Mesothelial cell of epicardium (in vitro differentiated cells): ENCODE results near the gene RBM33. TPM values are rescaled to one million over a fixed set of nuclear protein-coding genes. Genes with fewer than 3 reads are reported as not detected.

ENCODE experiments used
- DNase-seq, 2 experiments: peaks; one replicate each; pipeline ENCODE4 v3.0.0; 2021; ENCODE audit warnings: low spot score in 2 of 2; ENCODE audit not compliant: unreplicated experiment in 2 of 2
- H3K27ac Mint-ChIP-seq: 2 replicates; pipeline ENCODE4 v1.8.0; 2021; ENCODE audit warnings: mixed read lengths
- H3K27me3 Mint-ChIP-seq: 2 replicates; pipeline ENCODE4 v1.8.0; 2021; ENCODE audit warnings: low read depth, mixed read lengths
- H3K36me3 Mint-ChIP-seq: 2 replicates; pipeline ENCODE4 v1.8.0; 2021; ENCODE audit warnings: mixed read lengths
- H3K4me1 Mint-ChIP-seq: 2 replicates; pipeline ENCODE4 v1.8.0; 2021; ENCODE audit warnings: mixed read lengths
- H3K4me3 Mint-ChIP-seq: 2 replicates; pipeline ENCODE4 v1.8.0; 2021; ENCODE audit warnings: mild to moderate bottlenecking, moderate library complexity, mixed read lengths
- H3K9me3 Mint-ChIP-seq: 2 replicates; pipeline ENCODE4 v1.8.0; 2021; ENCODE audit warnings: mixed read lengths
- total RNA-seq: library from RNA; stranded (reverse); gene quantifications from 3 replicates; pipeline ENCODE4 v1.2.1, GENCODE V29; 2021
- TF ChIP-seq, protein P1 (sequence below): fragments of 200-600 bp; sonication (generic); IDR thresholded peaks from one replicate; pipeline ENCODE4 v1.5.0; 2021; ENCODE audit warnings: antibody characterized with exemption; ENCODE audit not compliant: unreplicated experiment

RBM33 gene, protein sequence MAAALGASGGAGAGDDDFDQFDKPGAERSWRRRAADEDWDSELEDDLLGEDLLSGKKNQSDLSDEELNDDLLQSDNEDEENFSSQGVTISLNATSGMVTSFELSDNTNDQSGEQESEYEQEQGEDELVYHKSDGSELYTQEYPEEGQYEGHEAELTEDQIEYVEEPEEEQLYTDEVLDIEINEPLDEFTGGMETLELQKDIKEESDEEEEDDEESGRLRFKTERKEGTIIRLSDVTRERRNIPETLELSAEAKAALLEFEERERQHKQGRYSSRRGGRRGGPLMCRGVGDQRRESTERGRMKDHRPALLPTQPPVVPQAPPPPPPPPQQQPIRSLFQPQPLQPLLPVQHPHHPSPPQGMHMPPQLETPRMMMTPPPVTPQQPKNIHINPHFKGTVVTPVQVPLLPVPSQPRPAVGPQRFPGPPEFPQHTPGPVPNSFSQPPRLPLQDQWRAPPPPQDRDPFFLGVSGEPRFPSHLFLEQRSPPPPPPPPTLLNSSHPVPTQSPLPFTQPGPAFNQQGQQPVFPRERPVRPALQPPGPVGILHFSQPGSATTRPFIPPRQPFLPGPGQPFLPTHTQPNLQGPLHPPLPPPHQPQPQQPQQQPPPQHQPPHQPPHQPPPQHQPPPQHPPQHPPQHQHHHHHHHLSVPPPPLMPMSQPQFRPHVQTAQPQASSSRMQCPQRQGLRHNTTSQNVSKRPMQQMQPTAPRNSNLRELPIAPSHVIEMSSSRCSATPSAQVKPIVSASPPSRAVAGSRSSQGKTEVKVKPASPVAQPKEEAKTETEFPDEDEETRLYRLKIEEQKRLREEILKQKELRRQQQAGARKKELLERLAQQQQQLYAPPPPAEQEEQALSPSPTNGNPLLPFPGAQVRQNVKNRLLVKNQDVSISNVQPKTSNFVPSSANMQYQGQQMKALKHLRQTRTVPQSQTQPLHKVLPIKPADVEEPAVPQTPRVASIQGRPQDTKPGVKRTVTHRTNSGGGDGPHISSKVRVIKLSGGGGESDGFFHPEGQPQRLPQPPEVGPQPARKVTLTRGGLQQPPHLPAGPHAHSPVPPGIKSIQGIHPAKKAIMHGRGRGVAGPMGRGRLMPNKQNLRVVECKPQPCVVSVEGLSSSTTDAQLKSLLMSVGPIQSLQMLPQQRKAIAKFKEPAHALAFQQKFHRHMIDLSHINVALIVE
- 83.4 to 91.9 TPM (median 91.5 TPM) in 3 replicates for total RNA-seq

DNA sequence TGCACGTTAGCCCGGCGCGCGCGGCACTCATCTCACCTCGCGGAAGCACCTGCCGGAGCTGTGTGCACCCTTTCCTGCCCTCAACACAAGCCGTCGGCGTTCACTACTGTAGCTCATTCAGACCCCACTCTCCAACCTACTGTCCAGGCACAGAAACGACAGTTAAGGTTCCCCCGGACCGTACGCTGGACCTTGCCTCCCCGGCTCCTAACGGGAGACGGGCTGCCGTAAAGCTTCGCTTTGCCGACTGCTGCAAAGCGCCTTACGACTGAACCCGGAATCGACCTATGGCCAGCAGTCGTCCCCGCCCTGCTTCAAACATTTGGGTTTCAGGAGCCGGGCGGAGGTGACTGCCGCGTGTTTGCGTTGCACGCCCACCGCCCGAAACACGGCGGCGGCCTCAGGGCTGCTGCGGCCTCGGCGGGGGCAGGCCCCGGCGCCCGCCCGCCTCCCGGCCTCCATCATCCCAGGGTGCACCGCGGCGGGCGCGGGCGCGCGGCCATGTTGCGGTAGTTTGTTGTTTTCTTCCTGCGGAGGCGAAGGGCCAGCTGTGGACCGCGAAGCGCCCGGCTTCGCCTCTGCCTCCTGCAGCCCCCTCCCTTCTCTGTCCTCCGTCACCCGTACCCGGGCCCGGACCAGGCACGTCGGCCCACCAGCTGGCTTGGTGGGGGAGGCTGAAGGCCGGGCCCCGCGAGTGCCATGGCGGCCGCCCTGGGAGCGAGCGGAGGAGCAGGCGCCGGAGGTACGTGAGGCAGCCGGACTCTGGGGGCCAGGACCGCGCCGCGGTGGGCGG, at the start of gene RBM33:
Gene RBM33, plus strand, starts transcription at position 484 of the 793 bp plus-strand sequence. Its CDS starts 216 bp downstream, at position 700.
- H3K27ac Mint-ChIP-seq = peak within 1 kb of the TSS; percentile 99

DNA sequence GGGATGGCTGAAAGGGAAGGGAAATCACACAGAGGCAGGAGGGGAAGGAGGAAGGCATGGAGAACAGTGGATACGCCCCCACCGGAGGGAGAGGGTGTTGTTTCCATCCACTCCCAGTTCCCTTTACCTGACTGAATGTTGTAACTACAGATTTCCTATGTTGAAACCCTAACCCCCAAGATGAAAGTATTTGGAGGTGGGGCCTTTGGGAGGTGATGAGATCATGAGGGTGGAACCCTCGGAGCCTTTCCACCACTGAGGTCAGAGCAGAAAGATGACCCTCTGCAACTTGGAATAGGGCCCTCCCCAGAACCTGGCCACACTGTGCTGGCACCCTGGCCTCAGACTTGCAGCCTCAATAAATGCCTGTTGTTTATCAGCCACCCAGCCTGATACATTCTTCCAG, 49.5 kb upstream of the RBM33 start:
- H3K4me1 Mint-ChIP-seq = peaks cover 3% of the 10 kb centered on the region
- H3K36me3 Mint-ChIP-seq = no peaks in the 10 kb centered on the region
- H3K9me3 Mint-ChIP-seq = no peaks in the 10 kb centered on the region
- H3K27ac Mint-ChIP-seq = no peak overlapping the region
- TF ChIP-seq, protein P1, sequence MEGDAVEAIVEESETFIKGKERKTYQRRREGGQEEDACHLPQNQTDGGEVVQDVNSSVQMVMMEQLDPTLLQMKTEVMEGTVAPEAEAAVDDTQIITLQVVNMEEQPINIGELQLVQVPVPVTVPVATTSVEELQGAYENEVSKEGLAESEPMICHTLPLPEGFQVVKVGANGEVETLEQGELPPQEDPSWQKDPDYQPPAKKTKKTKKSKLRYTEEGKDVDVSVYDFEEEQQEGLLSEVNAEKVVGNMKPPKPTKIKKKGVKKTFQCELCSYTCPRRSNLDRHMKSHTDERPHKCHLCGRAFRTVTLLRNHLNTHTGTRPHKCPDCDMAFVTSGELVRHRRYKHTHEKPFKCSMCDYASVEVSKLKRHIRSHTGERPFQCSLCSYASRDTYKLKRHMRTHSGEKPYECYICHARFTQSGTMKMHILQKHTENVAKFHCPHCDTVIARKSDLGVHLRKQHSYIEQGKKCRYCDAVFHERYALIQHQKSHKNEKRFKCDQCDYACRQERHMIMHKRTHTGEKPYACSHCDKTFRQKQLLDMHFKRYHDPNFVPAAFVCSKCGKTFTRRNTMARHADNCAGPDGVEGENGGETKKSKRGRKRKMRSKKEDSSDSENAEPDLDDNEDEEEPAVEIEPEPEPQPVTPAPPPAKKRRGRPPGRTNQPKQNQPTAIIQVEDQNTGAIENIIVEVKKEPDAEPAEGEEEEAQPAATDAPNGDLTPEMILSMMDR = no peak
- no peak for DNase-seq
- no peak overlapping the region for H3K4me3 Mint-ChIP-seq
- peaks cover 16% of the 10 kb centered on the region for H3K27me3 Mint-ChIP-seq

More for the DNA sequence above, at the start of gene RBM33:
- peak within 1 kb of the TSS; percentile 97 for H3K4me3 Mint-ChIP-seq
- peaks cover 42% of the 10 kb centered on the region for H3K9me3 Mint-ChIP-seq
- H3K27me3 Mint-ChIP-seq = no peaks in the 10 kb centered on the region
- TF ChIP-seq, protein P1 = no peak
- H3K36me3 Mint-ChIP-seq = peaks cover 52% of the 10 kb centered on the region
- H3K4me1 Mint-ChIP-seq = peaks cover 27% of the 10 kb centered on the region
- DNase-seq = peak; percentile 40 to 80

DNA sequence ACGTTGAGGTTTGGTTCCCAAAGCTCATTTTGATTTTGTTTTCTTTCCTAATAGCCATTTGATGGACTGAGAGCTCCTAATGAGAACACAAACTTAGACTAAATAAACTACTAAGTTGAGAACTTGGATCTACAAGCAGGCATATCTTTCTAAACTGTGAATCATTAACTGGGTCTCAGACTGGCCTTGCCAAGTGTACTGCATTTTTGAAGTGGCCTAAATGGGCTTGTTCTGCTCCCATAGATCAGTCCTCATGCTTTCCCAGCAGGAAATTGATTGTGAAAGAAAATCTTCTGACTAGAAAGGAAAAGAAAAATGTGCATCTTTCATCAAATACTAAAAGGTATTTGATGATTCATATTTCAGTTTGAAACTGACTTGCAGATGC, 46.7 kb upstream of the RBM33 start:
- no peaks in the 10 kb centered on the region for H3K9me3 Mint-ChIP-seq
- peaks cover 34% of the 10 kb centered on the region for H3K27me3 Mint-ChIP-seq
- no peak overlapping the region for H3K27ac Mint-ChIP-seq
- H3K36me3 Mint-ChIP-seq = no peaks in the 10 kb centered on the region
- H3K4me3 Mint-ChIP-seq = no peak overlapping the region
- TF ChIP-seq, protein P1 = no peak
- H3K4me1 Mint-ChIP-seq = peaks cover 3% of the 10 kb centered on the region
- no peak for DNase-seq

DNA sequence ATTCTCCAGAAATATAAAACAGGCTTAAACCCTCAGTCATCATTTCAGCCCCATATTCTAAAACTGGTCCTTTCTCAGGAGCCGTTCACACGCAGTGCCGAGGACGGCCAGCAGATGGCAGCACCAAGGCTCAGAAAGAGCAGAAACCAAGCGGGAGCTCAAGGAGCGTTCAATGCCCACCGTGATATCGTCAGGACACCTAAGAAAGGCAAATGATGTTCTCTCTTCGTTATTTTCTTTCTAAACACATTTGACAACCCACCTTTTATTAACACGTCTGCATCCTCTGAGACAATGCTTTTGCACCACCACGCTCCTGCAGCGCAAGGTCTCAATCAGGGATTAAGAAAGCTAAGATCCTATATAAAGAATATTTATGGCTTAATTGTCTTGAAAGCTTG, 45.7 kb upstream of the RBM33 start:
- no peaks in the 10 kb centered on the region for H3K9me3 Mint-ChIP-seq
- TF ChIP-seq, protein P1 = peak; percentile 95
- peaks cover 3% of the 10 kb centered on the region for H3K4me1 Mint-ChIP-seq
- no peak overlapping the region for H3K4me3 Mint-ChIP-seq
- no peaks in the 10 kb centered on the region for H3K36me3 Mint-ChIP-seq
- H3K27me3 Mint-ChIP-seq = peaks cover 39% of the 10 kb centered on the region
- H3K27ac Mint-ChIP-seq = no peak overlapping the region
- DNase-seq = peak; percentile 62 to 93

DNA sequence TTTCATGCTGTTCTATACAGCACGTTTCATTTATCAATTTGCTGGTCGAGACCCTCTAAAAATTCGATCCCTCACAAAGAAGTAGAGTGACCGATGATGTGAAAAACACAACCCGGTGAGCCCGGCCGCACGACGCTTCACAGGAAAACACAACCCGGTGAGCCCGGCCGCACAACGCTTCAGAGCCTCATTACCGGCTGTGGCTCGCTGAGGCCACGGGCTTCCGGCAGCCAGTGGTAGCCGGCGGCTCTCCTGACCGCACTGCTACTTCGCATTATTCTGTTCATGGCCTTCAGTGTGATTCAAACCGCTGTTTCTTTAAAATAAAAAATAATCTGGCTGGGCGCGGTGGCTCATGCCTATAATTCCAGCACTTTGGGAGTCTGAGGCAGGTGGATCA, 42.3 kb upstream of the RBM33 start:
- H3K4me3 Mint-ChIP-seq = no peak overlapping the region
- TF ChIP-seq, protein P1 = no peak
- no peak overlapping the region for H3K27ac Mint-ChIP-seq
- H3K27me3 Mint-ChIP-seq = peaks cover 39% of the 10 kb centered on the region
- H3K9me3 Mint-ChIP-seq = no peaks in the 10 kb centered on the region
- DNase-seq = no peak
- H3K36me3 Mint-ChIP-seq = no peaks in the 10 kb centered on the region
- H3K4me1 Mint-ChIP-seq = peaks cover 3% of the 10 kb centered on the region
